H9 (cell line): ENCODE data around the gene CES1. TPM values are rescaled to one million over a fixed set of nuclear protein-coding genes. Genes with fewer than 3 reads are reported as not detected.

Experiments used
- DNase-seq: peaks from one replicate; pipeline ENCODE4 v3.0.0-alpha.2; 2017
- H2AFZ ChIP-seq: one replicate; pipeline ENCODE4 v1.6.1; 2013; ENCODE audit warnings: mild to moderate bottlenecking, low read length, control low read depth, moderate library complexity
- H2AK5ac ChIP-seq: 2 replicates; pipeline ENCODE4 v1.6.1; 2013; ENCODE audit warnings: low read length, control low read depth, mixed read lengths; ENCODE audit not compliant: insufficient read length
- H2BK120ac ChIP-seq: one replicate; pipeline ENCODE4 v1.6.1; 2013; ENCODE audit warnings: low read depth, mild to moderate bottlenecking, low read length, control low read depth, inconsistent platforms; ENCODE audit not compliant: poor library complexity, severe bottlenecking
- H2BK12ac ChIP-seq: 2 replicates; pipeline ENCODE4 v1.6.1; 2013; ENCODE audit warnings: low read length, control low read depth, mixed read lengths, low read depth; ENCODE audit not compliant: insufficient read length
- H2BK15ac ChIP-seq: 2 replicates; pipeline ENCODE4 v1.6.1; 2013; ENCODE audit warnings: low read depth, low read length, control low read depth
- H2BK20ac ChIP-seq: one replicate; pipeline ENCODE4 v1.6.1; 2013; ENCODE audit warnings: low read depth, mild to moderate bottlenecking, low read length, control low read depth, inconsistent platforms; ENCODE audit not compliant: poor library complexity, severe bottlenecking
- H2BK5ac ChIP-seq: 2 replicates; pipeline ENCODE4 v1.6.1; 2013; ENCODE audit warnings: low read length, control low read depth, mixed read lengths; ENCODE audit not compliant: insufficient read length
- H3K14ac ChIP-seq: 2 replicates; pipeline ENCODE4 v1.6.1; 2013; ENCODE audit warnings: low read length, control low read depth; ENCODE audit not compliant: insufficient read depth
- H3K18ac ChIP-seq: 2 replicates; pipeline ENCODE4 v1.6.1; 2013; ENCODE audit warnings: low read depth, mild to moderate bottlenecking, mixed read lengths, low read length, control low read depth; ENCODE audit not compliant: insufficient read length
- H3K23ac ChIP-seq: 2 replicates; pipeline ENCODE4 v1.6.1; 2013; ENCODE audit warnings: low read length, control low read depth, mixed read lengths, low read depth; ENCODE audit not compliant: insufficient read length
- H3K23me2 ChIP-seq: 2 replicates; pipeline ENCODE4 v1.6.1; 2013; ENCODE audit warnings: low read depth, mild to moderate bottlenecking, mixed read lengths, low read length, control low read depth; ENCODE audit not compliant: insufficient read length, poor library complexity, severe bottlenecking
- H3K27ac ChIP-seq: 2 replicates; pipeline ENCODE4 v1.5.1; 2013; ENCODE audit warnings: low read length, control low read depth, mixed read lengths, low read depth; ENCODE audit not compliant: insufficient read length
- H3K27me3 ChIP-seq: 2 replicates; pipeline ENCODE4 v1.6.1; 2013; ENCODE audit warnings: low read length, control low read depth, inconsistent platforms; ENCODE audit not compliant: insufficient read depth
- H3K4ac ChIP-seq: 2 replicates; pipeline ENCODE4 v1.6.1; 2013; ENCODE audit warnings: low read depth, mild to moderate bottlenecking, control low read depth, inconsistent platforms, low read length, moderate library complexity
- H3K4me1 ChIP-seq: 2 replicates; pipeline ENCODE4 v1.6.1; 2013; ENCODE audit warnings: low read length, control low read depth, inconsistent platforms; ENCODE audit not compliant: insufficient read depth
- H3K4me2 ChIP-seq: 2 replicates; pipeline ENCODE4 v1.6.1; 2013; ENCODE audit warnings: low read length, control low read depth, mixed read lengths; ENCODE audit not compliant: insufficient read length, insufficient read depth
- H3K56ac ChIP-seq: 2 replicates; pipeline ENCODE4 v1.6.1; 2013; ENCODE audit warnings: low read depth, mild to moderate bottlenecking, mixed read lengths, low read length, control low read depth; ENCODE audit not compliant: insufficient read length
- H3K79me1 ChIP-seq: 2 replicates; pipeline ENCODE4 v1.6.1; 2013; ENCODE audit warnings: low read depth, mild to moderate bottlenecking, moderate library complexity, low read length, control low read depth, inconsistent platforms; ENCODE audit not compliant: insufficient read depth, poor library complexity, severe bottlenecking
- H3K79me2 ChIP-seq: 2 replicates; pipeline ENCODE4 v1.6.1; 2013; ENCODE audit warnings: low read length, control low read depth, inconsistent platforms; ENCODE audit not compliant: insufficient read depth
- H3K9ac ChIP-seq: 2 replicates; pipeline ENCODE4 v1.6.1; 2013; ENCODE audit warnings: low read length, control low read depth, mixed read lengths; ENCODE audit not compliant: insufficient read length; ENCODE audit errors: extremely low read depth
- H3K9me3 ChIP-seq: one replicate; pipeline ENCODE4 v1.6.1; 2013; ENCODE audit warnings: low read depth, low read length, inconsistent platforms; ENCODE audit not compliant: control insufficient read depth
- H3T11ph ChIP-seq: one replicate; pipeline ENCODE4 v1.6.1; 2013; ENCODE audit warnings: mild to moderate bottlenecking, low read length, control low read depth, inconsistent platforms
- H4K20me1 ChIP-seq: one replicate; pipeline ENCODE4 v1.6.1; 2013; ENCODE audit not compliant: control insufficient read depth, insufficient read length, insufficient read depth
- H4K5ac ChIP-seq: 2 replicates; pipeline ENCODE4 v1.6.1; 2013; ENCODE audit warnings: low read depth, mild to moderate bottlenecking, mixed read lengths, low read length, control low read depth; ENCODE audit not compliant: insufficient read length
- H4K8ac ChIP-seq: replicated peaks from 2 replicates; pipeline ENCODE4 v1.6.1; 2013; ENCODE audit warnings: low read length, control low read depth, mixed read lengths, low read depth; ENCODE audit not compliant: insufficient read length
- H4K91ac ChIP-seq: 2 replicates; pipeline ENCODE4 v1.6.1; 2013; ENCODE audit warnings: low read depth, mild to moderate bottlenecking, moderate library complexity, mixed read lengths, low read length, control low read depth; ENCODE audit not compliant: insufficient read length
- H3K27ac Mint-ChIP-seq, 3 experiments: 2 replicates in 2 of 3; 3 replicates in 1 of 3; pipeline ENCODE4 v1.8.0; 2020 to 2021; ENCODE audit warnings: mixed read lengths in 3 of 3, mild to moderate bottlenecking in 1 of 3, moderate library complexity in 1 of 3
- H3K27me3 Mint-ChIP-seq: 2 replicates; pipeline ENCODE4 v1.8.0; 2021; ENCODE audit warnings: low read depth, mild to moderate bottlenecking, moderate library complexity, mixed read lengths
- H3K36me3 Mint-ChIP-seq, 3 experiments: 2 replicates in 2 of 3; 3 replicates in 1 of 3; pipeline ENCODE4 v1.8.0; 2020 to 2021; ENCODE audit warnings: low read depth in 3 of 3, mixed read lengths in 3 of 3; ENCODE audit not compliant: insufficient read depth in 1 of 3
- H3K4me1 Mint-ChIP-seq, 2 experiments: 2 replicates each; pipeline ENCODE4 v1.8.0; 2020; ENCODE audit warnings: mixed read lengths in 2 of 2
- H3K4me3 Mint-ChIP-seq, 2 experiments: 2 replicates in 1 of 2; 3 replicates in 1 of 2; pipeline ENCODE4 v1.8.0; 2020 to 2021; ENCODE audit warnings: mild to moderate bottlenecking in 2 of 2, mixed read lengths in 2 of 2, moderate library complexity in 1 of 2
- H3K9me3 Mint-ChIP-seq, 2 experiments: 2 replicates in 1 of 2; 3 replicates in 1 of 2; pipeline ENCODE4 v1.8.0; 2020; ENCODE audit warnings: mild to moderate bottlenecking in 2 of 2, mixed read lengths in 2 of 2, moderate library complexity in 1 of 2
- CTCF ChIP-seq: fragments of 200-600 bp; sonication (generic); conservative IDR thresholded peaks from 3 replicates; pipeline ENCODE4 v1.8.0; 2021; ENCODE audit warnings: antibody characterized with exemption, mild to moderate bottlenecking
- WGBS: extraction: QIAGEN DNeasy Blood & Tissue Kit; methylation state at CpG from one replicate; pipeline ENCODE4 v1.1.7; 2013; ENCODE audit warnings: missing lambda C conversion rate, low lambda C conversion rate, mixed read lengths; ENCODE audit not compliant: insufficient read length; ENCODE audit errors: extremely low coverage; 5-methylcytosine and 5-hydroxymethylcytosine counted together
- long read RNA-seq: library from polyadenylated mRNA; unstranded; transcript quantifications from one replicate; pipeline ENCODE4 v2.0.0, GENCODE V29; 2020
- total RNA-seq: library from RNA; stranded (reverse); gene quantifications from 2 replicates; pipeline ENCODE4 v1.2.1, GENCODE V29; 2021

CES1 gene
- total RNA-seq = not detected in 2 replicates
- long read RNA-seq = 0 reads

DNA sequence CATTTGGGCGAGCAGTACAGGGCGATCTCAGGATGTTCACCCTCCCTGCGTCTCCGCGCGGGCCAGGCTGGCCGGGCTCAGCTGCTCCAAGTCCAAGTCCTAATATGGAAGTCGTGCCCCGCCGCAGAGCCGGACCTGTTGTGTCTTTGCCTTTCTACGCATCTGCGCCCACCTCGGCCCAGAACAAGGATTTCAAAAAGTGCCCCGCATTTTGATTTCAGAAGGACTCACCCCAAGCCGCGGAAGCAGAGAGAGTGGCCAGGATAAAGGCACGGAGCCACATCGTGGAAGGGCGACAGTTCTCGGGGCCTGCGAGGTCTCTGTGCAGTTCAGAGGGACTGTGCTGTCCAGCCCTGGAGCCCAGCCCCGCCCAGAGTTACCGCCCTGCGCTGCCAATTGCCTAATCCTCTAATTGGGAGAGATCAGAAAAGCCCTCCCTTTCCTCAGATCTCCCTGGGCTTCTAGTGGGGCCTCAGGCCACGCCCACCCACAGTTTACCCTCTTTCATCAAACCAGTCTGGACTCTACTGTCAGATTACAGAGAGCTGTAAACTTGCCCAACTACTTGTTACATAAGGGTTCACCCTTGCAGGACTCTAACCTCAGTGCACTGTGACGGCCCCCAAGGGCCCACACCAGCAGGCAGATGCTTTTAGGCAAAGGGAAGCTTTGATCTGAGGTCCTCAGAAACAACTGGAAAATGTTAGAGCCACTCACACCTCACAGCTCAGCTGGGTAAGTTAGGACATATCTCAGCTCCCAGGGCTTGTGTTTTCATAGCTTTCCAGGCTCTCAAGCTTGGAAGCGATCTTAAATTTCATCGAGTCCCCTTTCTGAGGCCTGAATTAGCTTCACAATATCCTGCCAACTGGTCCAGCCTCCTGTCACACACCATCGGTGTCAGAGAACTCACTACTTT lies at the start of gene CES1:
Gene CES1, minus strand, starts transcription at position 324 of the 919 bp plus-strand sequence. Its CDS starts 41 bp downstream, at position 283.
- Histone ChIP-seq H3K79me2 (no peaks in the 10 kb centered on the region), H3K9ac (no peak within 1 kb of the TSS), H4K8ac (no peak within 1 kb of the TSS), H2BK15ac (no peak within 1 kb of the TSS), H2BK12ac (no peak within 1 kb of the TSS), H3K23ac (no peak within 1 kb of the TSS), H2BK120ac (no peak within 1 kb of the TSS), H2BK20ac (no peak within 1 kb of the TSS), H3K4ac (no peak within 1 kb of the TSS), H3K4me2 (no peak within 1 kb of the TSS), H3T11ph (no peak within 1 kb of the TSS), H3K27me3 (no peaks in the 10 kb centered on the region), H4K20me1 (no peaks in the 10 kb centered on the region), H3K4me1 (no peaks in the 10 kb centered on the region), H2BK5ac (no peak within 1 kb of the TSS), H3K27ac (no peak within 1 kb of the TSS), H3K9me3 (no peaks in the 10 kb centered on the region), H2AK5ac (no peak within 1 kb of the TSS), H3K79me1 (no peaks in the 10 kb centered on the region), H3K18ac (no peak within 1 kb of the TSS), H3K23me2 (no peaks in the 10 kb centered on the region), H4K5ac (no peak within 1 kb of the TSS), H3K14ac (no peak within 1 kb of the TSS), H2AFZ (no peak within 1 kb of the TSS), H3K56ac (no peak within 1 kb of the TSS), H4K91ac (no peak within 1 kb of the TSS)
- DNase-seq = peak; percentile 75
- H3K27me3 Mint-ChIP-seq = peaks cover 30% of the 10 kb centered on the region
- H3K27ac Mint-ChIP-seq = no peak within 1 kb of the TSS; a peak in 1 of 7 replicates
- no peak within 1 kb of the TSS for H3K4me3 Mint-ChIP-seq
- H3K36me3 Mint-ChIP-seq = no peaks in the 10 kb centered on the region
- H3K9me3 Mint-ChIP-seq = no peaks in the 10 kb centered on the region
- TF ChIP-seq CTCF = no peak
- WGBS = no CpG with 5 or more reads among the region's 30 CpGs
- peaks cover 5 to 11% of the 10 kb centered on the region in 2 experiments for H3K4me1 Mint-ChIP-seq
